SK-N-SH (cell line): ENCODE data around the gene GABARAPL2. TPM values are rescaled to one million over a fixed set of nuclear protein-coding genes. Genes with fewer than 3 reads are reported as not detected.

Experiments used
- CTCF ChIA-PET: fragments of 300-600, 350-600 bp; formaldehyde crosslinking; extraction: SDS; loops from one replicate; lab custom pipeline; 2021; lab: Yijun Ruan, JAX
- POLR2A ChIA-PET: fragments of 350-600 bp; sonication (Branson Sonifier 250); formaldehyde crosslinking; extraction: SDS; loops from one replicate; lab custom pipeline; 2020; ENCODE audit warnings: antibody characterized with exemption, inconsistent platforms; lab: Yijun Ruan, JAX
- DNase-seq: peaks from one replicate; pipeline ENCODE4 v3.0.0; 2012
- H2AFZ ChIP-seq: fragments of 200-600 bp; sonication (generic); 2 replicates; pipeline ENCODE4 v1.8.1; 2016; ENCODE audit warnings: antibody characterized with exemption, mild to moderate bottlenecking, low read depth
- H3F3A ChIP-seq: fragments of 200-600 bp; sonication (generic); replicated peaks from 2 replicates; pipeline ENCODE3; 2016; ENCODE audit warnings: antibody characterized with exemption, mild to moderate bottlenecking; ENCODE audit not compliant: insufficient read depth
- H3K27ac ChIP-seq, 2 experiments: fragments of 200-500 bp in 1 of 2; fragments of 200-600 bp in 1 of 2; sonication (Bioruptor generic) in 1 of 2; sonication (generic), shearing (Covaris generic) in 1 of 2; 2 replicates each; pipeline versions ENCODE4 v1.5.1 to v1.6.1; 2014 to 2016; ENCODE audit warnings: low read depth in 2 of 2, inconsistent platforms in 1 of 2, low read length in 1 of 2, mild to moderate bottlenecking in 1 of 2, mixed read lengths in 1 of 2
- H3K27me3 ChIP-seq: fragments of 200-600 bp; sonication (generic), shearing (Covaris generic); 2 replicates; pipeline ENCODE4 v1.6.1; 2016; ENCODE audit warnings: mixed run types; ENCODE audit not compliant: insufficient read depth
- H3K36me3 ChIP-seq, 2 experiments: fragments of 200-500 bp in 1 of 2; fragments of 200-600 bp in 1 of 2; sonication (Bioruptor generic) in 1 of 2; sonication (generic) in 1 of 2; replicated peaks in 1 of 2; 2 replicates each; pipeline versions ENCODE3 to v1.5.1; 2014 to 2016; ENCODE audit warnings: low read length in 1 of 2, mild to moderate bottlenecking in 1 of 2; ENCODE audit not compliant: insufficient read depth in 2 of 2, control insufficient read depth in 1 of 2
- H3K4me1 ChIP-seq, 2 experiments: fragments of 200-500 bp in 1 of 2; fragments of 200-600 bp in 1 of 2; sonication (Bioruptor generic) in 1 of 2; sonication (generic), shearing (Covaris generic) in 1 of 2; 2 replicates each; pipeline versions ENCODE4 v1.5.1 to v1.6.1; 2014 to 2016; ENCODE audit warnings: low read depth in 1 of 2, low read length in 1 of 2, mixed run types in 1 of 2; ENCODE audit not compliant: insufficient read depth in 2 of 2, control insufficient read depth in 1 of 2
- H3K4me2 ChIP-seq: fragments of 200-600 bp; sonication (generic), shearing (Covaris generic); 2 replicates; pipeline ENCODE4 v1.6.1; 2017; ENCODE audit warnings: mixed run types
- H3K4me3 ChIP-seq, 2 experiments: fragments of 200-500 bp in 1 of 2; fragments of 200-600 bp in 1 of 2; sonication (Bioruptor generic) in 1 of 2; sonication (generic), shearing (Covaris generic) in 1 of 2; 2 replicates each; pipeline versions ENCODE4 v1.5.1 to v1.8.1; 2014 to 2016; ENCODE audit warnings: low read depth in 2 of 2, inconsistent platforms in 1 of 2, low read length in 1 of 2, mild to moderate bottlenecking in 1 of 2, mixed read lengths in 1 of 2, moderate library complexity in 1 of 2
- H3K79me2 ChIP-seq: fragments of 200-600 bp; sonication (generic); 2 replicates; pipeline ENCODE4 v1.8.1; 2017; ENCODE audit warnings: mild to moderate bottlenecking; ENCODE audit not compliant: insufficient read depth
- H3K9ac ChIP-seq: fragments of 200-600 bp; sonication (generic); 2 replicates; pipeline ENCODE4 v1.6.1; 2017; ENCODE audit warnings: mixed run types
- H3K9me2 ChIP-seq: fragments of 200-600 bp; sonication (generic); 2 replicates; pipeline ENCODE4 v1.6.1; 2017; ENCODE audit warnings: mixed run types
- H3K9me3 ChIP-seq: fragments of 200-600 bp; sonication (generic); 2 replicates; pipeline ENCODE4 v1.6.1; 2017; ENCODE audit warnings: mixed run types, mild to moderate bottlenecking, moderate library complexity
- H4K20me1 ChIP-seq: fragments of 200-600 bp; sonication (generic); 2 replicates; pipeline ENCODE4 v1.6.1; 2017; ENCODE audit warnings: mild to moderate bottlenecking, mixed run types; ENCODE audit not compliant: insufficient read depth
- EZH2phosphoT487 ChIP-seq: fragments of 200-600 bp; sonication (generic); IDR thresholded peaks from 2 replicates; pipeline ENCODE4 v1.6.1; 2017; ENCODE audit warnings: low read depth, mixed run types, mild to moderate bottlenecking, antibody characterized with exemption, moderate library complexity, borderline replicate concordance
- FOSL2 ChIP-seq: IDR thresholded peaks from 2 replicates; pipeline ENCODE4 v1.4.0; 2012; ENCODE audit warnings: low read depth, mild to moderate bottlenecking, moderate library complexity, borderline replicate concordance
- GABPA ChIP-seq: IDR thresholded peaks from 2 replicates; pipeline ENCODE4 v1.4.0; 2012; ENCODE audit warnings: low read depth, mild to moderate bottlenecking
- GATA2 ChIP-seq: sonication (generic); formaldehyde crosslinking; IDR thresholded peaks from 2 replicates; pipeline ENCODE4 v1.5.0; 2020; ENCODE audit warnings: mild to moderate bottlenecking, missing genetic modification reagents
- POLR2AphosphoS5 ChIP-seq: IDR thresholded peaks from 2 replicates; pipeline ENCODE4 v1.6.1; 2012; ENCODE audit warnings: low read depth, low read length
- RCOR1 ChIP-seq: fragments of 150-350 bp; IDR thresholded peaks from 2 replicates; pipeline ENCODE4 v1.6.1; 2017; ENCODE audit warnings: antibody characterized with exemption, low read length
- TCF12 ChIP-seq: IDR thresholded peaks from 2 replicates; pipeline ENCODE4 v1.4.0; 2012
- WGBS: methylation state at CpG from one replicate; pipeline ENCODE4 v1.1.6; 2017; ENCODE audit warnings: low lambda C conversion rate; 5-methylcytosine and 5-hydroxymethylcytosine counted together
- polyA plus RNA-seq, 3 experiments: library from polyadenylated mRNA; depleted of rRNA; stranded (reverse); fragments of >200 nt; gene quantifications; 2 replicates each; pipeline ENCODE4 v1.2.3, GENCODE V29; 2012
- TF ChIP-seq, protein P1 (sequence below): IDR thresholded peaks from 2 replicates; pipeline ENCODE4; 2012
- TF ChIP-seq, protein P2 (sequence below): fragments of 200-600 bp; sonication (generic); IDR thresholded peaks from 2 replicates; pipeline ENCODE4 v1.6.1; 2017; ENCODE audit warnings: antibody characterized with exemption, mild to moderate bottlenecking, moderate library complexity
- TF ChIP-seq, protein P3 (sequence below): IDR thresholded peaks from 2 replicates; pipeline ENCODE4 v1.4.0; 2012; ENCODE audit warnings: low read depth

GABARAPL2 gene
- polyA plus RNA-seq, 1 of the 3 experiments (the other 2 are of a cell fraction) = 135 TPM

DNA sequence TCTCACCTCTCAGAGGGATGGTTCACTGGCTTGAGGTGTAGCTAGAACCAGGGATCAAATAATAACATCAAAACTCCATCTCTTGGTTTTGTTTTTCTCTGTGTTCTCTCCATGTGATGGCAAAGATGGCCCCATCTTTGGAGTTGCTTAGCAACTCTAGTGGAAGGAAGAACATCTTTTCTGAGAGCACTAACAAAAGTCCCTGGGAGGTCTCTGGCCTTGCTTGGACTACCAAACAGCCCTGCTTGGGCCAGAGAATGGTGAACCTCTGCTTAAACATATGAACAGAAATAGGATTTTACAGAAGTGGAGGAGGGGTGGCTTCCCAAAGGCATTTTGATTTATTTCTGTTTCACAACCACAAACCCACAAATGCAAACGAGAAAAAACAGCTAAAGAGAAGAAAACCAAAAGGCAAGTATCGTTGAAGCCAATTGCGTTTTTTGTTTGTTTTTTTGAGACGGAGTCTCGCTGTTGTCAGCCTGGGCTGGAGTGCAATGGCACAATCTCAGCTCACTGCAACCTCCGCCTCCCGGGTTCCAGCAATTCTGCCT, 13.2 kb downstream of the GABARAPL2 start (continued):
- TF ChIP-seq GATA2 (no peak), TCF12 (no peak), FOSL2 (no peak)
- TF ChIP-seq, protein P1, sequence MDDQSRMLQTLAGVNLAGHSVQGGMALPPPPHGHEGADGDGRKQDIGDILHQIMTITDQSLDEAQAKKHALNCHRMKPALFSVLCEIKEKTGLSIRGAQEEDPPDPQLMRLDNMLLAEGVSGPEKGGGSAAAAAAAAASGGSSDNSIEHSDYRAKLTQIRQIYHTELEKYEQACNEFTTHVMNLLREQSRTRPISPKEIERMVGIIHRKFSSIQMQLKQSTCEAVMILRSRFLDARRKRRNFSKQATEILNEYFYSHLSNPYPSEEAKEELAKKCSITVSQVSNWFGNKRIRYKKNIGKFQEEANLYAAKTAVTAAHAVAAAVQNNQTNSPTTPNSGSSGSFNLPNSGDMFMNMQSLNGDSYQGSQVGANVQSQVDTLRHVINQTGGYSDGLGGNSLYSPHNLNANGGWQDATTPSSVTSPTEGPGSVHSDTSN = no peak
- TF ChIP-seq, protein P2, sequence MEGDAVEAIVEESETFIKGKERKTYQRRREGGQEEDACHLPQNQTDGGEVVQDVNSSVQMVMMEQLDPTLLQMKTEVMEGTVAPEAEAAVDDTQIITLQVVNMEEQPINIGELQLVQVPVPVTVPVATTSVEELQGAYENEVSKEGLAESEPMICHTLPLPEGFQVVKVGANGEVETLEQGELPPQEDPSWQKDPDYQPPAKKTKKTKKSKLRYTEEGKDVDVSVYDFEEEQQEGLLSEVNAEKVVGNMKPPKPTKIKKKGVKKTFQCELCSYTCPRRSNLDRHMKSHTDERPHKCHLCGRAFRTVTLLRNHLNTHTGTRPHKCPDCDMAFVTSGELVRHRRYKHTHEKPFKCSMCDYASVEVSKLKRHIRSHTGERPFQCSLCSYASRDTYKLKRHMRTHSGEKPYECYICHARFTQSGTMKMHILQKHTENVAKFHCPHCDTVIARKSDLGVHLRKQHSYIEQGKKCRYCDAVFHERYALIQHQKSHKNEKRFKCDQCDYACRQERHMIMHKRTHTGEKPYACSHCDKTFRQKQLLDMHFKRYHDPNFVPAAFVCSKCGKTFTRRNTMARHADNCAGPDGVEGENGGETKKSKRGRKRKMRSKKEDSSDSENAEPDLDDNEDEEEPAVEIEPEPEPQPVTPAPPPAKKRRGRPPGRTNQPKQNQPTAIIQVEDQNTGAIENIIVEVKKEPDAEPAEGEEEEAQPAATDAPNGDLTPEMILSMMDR = no peak
- TF ChIP-seq, protein P3, sequence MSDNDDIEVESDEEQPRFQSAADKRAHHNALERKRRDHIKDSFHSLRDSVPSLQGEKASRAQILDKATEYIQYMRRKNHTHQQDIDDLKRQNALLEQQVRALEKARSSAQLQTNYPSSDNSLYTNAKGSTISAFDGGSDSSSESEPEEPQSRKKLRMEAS = no peak

DNA sequence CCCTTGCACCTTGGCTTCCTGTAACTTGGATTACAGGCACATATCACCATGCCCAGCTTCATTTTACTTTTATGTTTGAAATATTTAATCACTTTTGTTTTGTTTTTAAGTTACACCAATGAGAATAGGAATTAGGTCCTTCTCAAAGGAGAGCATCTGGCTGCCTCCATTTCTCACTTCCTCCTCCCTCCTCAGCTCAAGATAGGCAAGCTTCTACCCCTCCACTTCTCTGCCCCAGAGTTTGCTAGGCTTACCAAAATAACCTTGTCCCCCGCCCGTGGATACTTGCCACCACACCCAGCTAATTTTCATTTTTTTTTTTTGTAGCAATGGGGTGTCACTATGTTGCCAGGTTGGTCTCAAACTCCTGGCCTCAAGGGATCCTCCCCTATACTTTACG, 17.9 kb downstream of the GABARAPL2 start:
- no peak overlapping the region for H3K9ac ChIP-seq
- H4K20me1 ChIP-seq = no peaks in the 10 kb centered on the region
- no peak for DNase-seq
- H3K36me3 ChIP-seq = peaks cover 8 to 12% of the 10 kb centered on the region in 2 experiments
- no peak overlapping the region for H3K4me3 ChIP-seq
- no peaks in the 10 kb centered on the region for H3K9me3 ChIP-seq
- no peak overlapping the region for H2AFZ ChIP-seq
- no peaks in the 10 kb centered on the region for H3K27me3 ChIP-seq
- H3K4me2 ChIP-seq = no peak overlapping the region
- H3K4me1 ChIP-seq = no peaks in the 10 kb centered on the region
- H3K27ac ChIP-seq = no peak overlapping the region
- ChIA-PET POLR2A (interaction anchor here (0.7 kb wide), 1 partner anchor 26 kb away, joined by 3 read pairs; no protein-coding TSS in a partner anchor), CTCF (no interaction called here)
- H3K79me2 ChIP-seq = no peaks in the 10 kb centered on the region
- no peaks in the 10 kb centered on the region for H3K9me2 ChIP-seq
- WGBS = 91% methylated on average over 3 of the region's 3 CpGs
- TF ChIP-seq, protein P3 = no peak
- H3F3A ChIP-seq = no peaks in the 10 kb centered on the region

DNA sequence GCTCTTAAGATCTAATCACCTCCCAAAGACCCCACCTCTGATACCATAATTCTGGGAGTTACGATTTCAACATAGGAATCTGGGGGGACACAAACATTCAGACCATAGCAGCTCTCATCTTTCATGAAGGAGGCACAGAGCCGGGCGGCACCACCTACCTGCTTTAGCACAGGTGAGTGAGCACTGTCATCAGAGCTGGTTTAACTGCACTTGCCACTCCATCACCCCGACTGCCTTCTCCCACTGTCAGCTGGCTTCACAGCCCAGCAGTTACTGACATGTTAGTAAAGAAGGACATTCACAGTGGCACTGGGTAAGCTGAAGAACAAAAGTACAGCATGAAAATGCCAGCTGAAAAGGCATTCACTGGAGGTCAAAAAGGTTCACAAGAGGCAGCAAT, 22.5 kb downstream of the GABARAPL2 start:
- H4K20me1 ChIP-seq = no peaks in the 10 kb centered on the region
- no peak overlapping the region for H3K9ac ChIP-seq
- H3K27me3 ChIP-seq = no peaks in the 10 kb centered on the region
- 100% methylated on average over 3 of the region's 4 CpGs for WGBS
- H3K9me2 ChIP-seq = no peaks in the 10 kb centered on the region
- peaks cover 5% of the 10 kb centered on the region for H3F3A ChIP-seq
- ChIA-PET POLR2A (no interaction called here), CTCF (no interaction called here)
- H3K4me1 ChIP-seq = peaks cover 11 to 13% of the 10 kb centered on the region in 2 experiments
- H3K9me3 ChIP-seq = no peaks in the 10 kb centered on the region
- no peak overlapping the region for H3K4me3 ChIP-seq
- H3K36me3 ChIP-seq = peaks cover 1 to 4% of the 10 kb centered on the region in 2 experiments
- no peak overlapping the region for H3K4me2 ChIP-seq
- no peaks in the 10 kb centered on the region for H3K79me2 ChIP-seq
- TF ChIP-seq RCOR1 = no peak
- no peak for TF ChIP-seq EZH2phosphoT487
- no peak for TF ChIP-seq GABPA
- TF ChIP-seq, protein P2 = no peak
- no peak for TF ChIP-seq TCF12
- TF ChIP-seq POLR2AphosphoS5 = no peak
- H2AFZ ChIP-seq = no peak overlapping the region
- DNase-seq = no peak
- no peak overlapping the region for H3K27ac ChIP-seq
